ENCODE results near the gene CHST8.

- TF ChIP-seq, protein P1, sequence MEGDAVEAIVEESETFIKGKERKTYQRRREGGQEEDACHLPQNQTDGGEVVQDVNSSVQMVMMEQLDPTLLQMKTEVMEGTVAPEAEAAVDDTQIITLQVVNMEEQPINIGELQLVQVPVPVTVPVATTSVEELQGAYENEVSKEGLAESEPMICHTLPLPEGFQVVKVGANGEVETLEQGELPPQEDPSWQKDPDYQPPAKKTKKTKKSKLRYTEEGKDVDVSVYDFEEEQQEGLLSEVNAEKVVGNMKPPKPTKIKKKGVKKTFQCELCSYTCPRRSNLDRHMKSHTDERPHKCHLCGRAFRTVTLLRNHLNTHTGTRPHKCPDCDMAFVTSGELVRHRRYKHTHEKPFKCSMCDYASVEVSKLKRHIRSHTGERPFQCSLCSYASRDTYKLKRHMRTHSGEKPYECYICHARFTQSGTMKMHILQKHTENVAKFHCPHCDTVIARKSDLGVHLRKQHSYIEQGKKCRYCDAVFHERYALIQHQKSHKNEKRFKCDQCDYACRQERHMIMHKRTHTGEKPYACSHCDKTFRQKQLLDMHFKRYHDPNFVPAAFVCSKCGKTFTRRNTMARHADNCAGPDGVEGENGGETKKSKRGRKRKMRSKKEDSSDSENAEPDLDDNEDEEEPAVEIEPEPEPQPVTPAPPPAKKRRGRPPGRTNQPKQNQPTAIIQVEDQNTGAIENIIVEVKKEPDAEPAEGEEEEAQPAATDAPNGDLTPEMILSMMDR (IDR thresholded peaks at IDR 0.05; ENCODE audit: insufficient read depth, low read depth, low read length): no peak
- no peak for TF ChIP-seq EZH2 (IDR thresholded peaks at IDR 0.05; ENCODE audit: insufficient read depth, low read length)
Measured at GRCh38 chr19:33766623-33767022, 144.9 kb downstream of the CHST8 start.
